ENCODE measurements around the gene WFIKKN1. TPM values are rescaled to one million over a fixed set of nuclear protein-coding genes. Genes with fewer than 3 reads are reported as not detected.
A peak's percentile ranks its signal among the peaks of the same experiment; 100 is the strongest.

The WFIKKN1 gene
- total RNA-seq, 1 experiment from 2014 or later = 0.47 TPM

DNA sequence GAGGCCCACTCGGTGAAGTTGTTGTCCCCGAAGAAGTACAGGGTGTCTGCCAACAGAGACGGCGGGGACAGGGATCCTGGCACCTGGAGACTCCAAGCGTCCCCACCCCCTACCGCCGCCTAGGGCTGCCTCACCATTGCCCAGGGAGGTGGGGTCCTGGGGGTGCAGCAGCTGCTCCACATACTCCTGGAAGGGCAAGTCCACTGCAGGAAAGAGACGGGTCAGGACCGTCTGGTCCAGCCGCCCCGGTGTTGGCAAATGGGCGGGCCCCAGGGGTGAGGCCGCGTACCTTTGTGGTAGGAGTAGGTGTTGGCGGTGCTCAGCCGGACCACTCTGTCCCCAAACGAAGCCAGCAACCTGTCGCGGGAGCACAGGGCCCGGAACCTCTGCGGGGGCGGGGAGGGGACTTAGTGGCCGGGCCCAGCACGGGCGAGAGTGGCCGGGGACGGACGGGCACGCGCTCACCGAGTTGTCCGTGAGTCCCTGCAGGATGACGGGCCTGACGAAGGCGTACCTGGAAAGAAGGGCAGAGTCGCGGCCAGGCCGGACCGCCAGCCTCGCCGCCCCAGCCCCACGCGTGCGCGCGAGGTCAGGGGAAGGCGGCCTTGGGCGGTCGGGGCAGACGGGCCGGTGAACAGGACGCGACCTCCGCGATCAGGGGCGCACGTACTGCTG is 52.7 kb downstream of the WFIKKN1 start:
- no peaks in the 10 kb centered on the region for H4K20me1 ChIP-seq (ENCODE audit: insufficient read depth)
- peak overlapping the region; percentile 98 for H3K27ac ChIP-seq (ENCODE audit: low read depth, low read length)
- peaks cover 13 to 55% of the 10 kb centered on the region in 2 experiments for H3K4me1 ChIP-seq (ENCODE audit: control insufficient read depth in 1 of 2, insufficient read depth in 2 of 2, low read length in 2 of 2)
- peaks cover 41% of the 10 kb centered on the region for H3K79me2 ChIP-seq (ENCODE audit: insufficient read depth, low read length)
- H3K9ac ChIP-seq (ENCODE audit: low read length) = peak overlapping the region; percentile 92
- BruUV-seq (replicated peaks) = no TSS peak
- no peak for TF ChIP-seq SP1 (IDR thresholded peaks at IDR 0.05; ENCODE audit: low read depth)
- no peak for TF ChIP-seq TCF7L2 (IDR thresholded peaks at IDR 0.05; ENCODE audit: borderline replicate concordance, extremely low read depth, insufficient read depth, insufficient read length)
- TF ChIP-seq ELF1 (IDR thresholded peaks at IDR 0.05; ENCODE audit: borderline replicate concordance, low read depth) = no peak
- H3K36me3 ChIP-seq (ENCODE audit: control insufficient read depth in 1 of 2, insufficient read depth in 2 of 2, low read length in 2 of 2) = peaks cover 0 to 33% of the 10 kb centered on the region in 2 experiments; a peak in 2 of 4 replicates
- H3K27me3 ChIP-seq (ENCODE audit: insufficient read depth, low read length) = no peaks in the 10 kb centered on the region
- peak; percentile 18 for ATAC-seq
- CTCF ChIA-PET = interaction anchor here (1.2 kb wide), 1 partner anchor 32 kb away, joined by 3 read pairs; no protein-coding TSS in a partner anchor
- POLR2A ChIA-PET = interaction anchor here (0.7 kb wide), 1 partner anchor 12 kb away, joined by 3 read pairs; no protein-coding TSS in a partner anchor
- H3K4me2 ChIP-seq (ENCODE audit: low read length) = peak overlapping the region; percentile 97
- H3K4me3 ChIP-seq (replicated peaks in 1 of 2; ENCODE audit: low read depth in 1 of 2, low read length in 2 of 2) = peak overlapping the region; percentile 71 to 90
- no peak for DNase-seq (ENCODE audit: low read depth, low spot score)
- RAD21 ChIA-PET (ENCODE audit: low non-redundant PET in 1 of 2, low total read pairs in 2 of 2, uncharacterized antibody in 2 of 2, unreplicated experiment in 2 of 2) = no interaction called here
- intact Hi-C loops (cut with micrococcal nuclease) = no loop called here
- no peaks in the 10 kb centered on the region for H3K9me2 ChIP-seq (ENCODE audit: insufficient read depth)
- no peak overlapping the region for H2AFZ ChIP-seq (ENCODE audit: low read depth, low read length, poor library complexity, severe bottlenecking)
- no peaks in the 10 kb centered on the region for H3K9me3 ChIP-seq (ENCODE audit: control insufficient read depth in 1 of 2, insufficient read depth in 1 of 2, low read depth in 1 of 2, low read length in 2 of 2)

Other genes starting within 250 kb of the WFIKKN1 start
- 35.4 TPM for gene PGAP6, start 249.0 kb upstream of the WFIKKN1 start, total RNA-seq (2021; ENCODE audit: unreplicated experiment)
- gene NME4, start 233.8 kb upstream of the WFIKKN1 start, total RNA-seq (2021; ENCODE audit: unreplicated experiment) = 68.2 TPM
- 17.1 TPM for gene DECR2, start 229.1 kb upstream of the WFIKKN1 start, total RNA-seq (2021; ENCODE audit: unreplicated experiment)
- gene RAB11FIP3, start 205.3 kb upstream of the WFIKKN1 start, total RNA-seq (2021; ENCODE audit: unreplicated experiment) = 12.8 TPM
- gene CAPN15, start 103.3 kb upstream of the WFIKKN1 start, total RNA-seq (2021; ENCODE audit: unreplicated experiment) = 39.0 TPM
- gene PRR35, start 70.6 kb upstream of the WFIKKN1 start, total RNA-seq (2021; ENCODE audit: unreplicated experiment) = not detected
- 0.22 TPM for gene NHLRC4, start 64.0 kb upstream of the WFIKKN1 start, total RNA-seq (2021; ENCODE audit: unreplicated experiment)
- gene PIGQ, start 61.0 kb upstream of the WFIKKN1 start, total RNA-seq (2021; ENCODE audit: unreplicated experiment) = 21.0 TPM
- 14.1 TPM for gene RAB40C, start 40.9 kb upstream of the WFIKKN1 start, total RNA-seq (2021; ENCODE audit: unreplicated experiment)
- gene METTL26, start 5.3 kb downstream of the WFIKKN1 start, total RNA-seq (2021; ENCODE audit: unreplicated experiment) = 85.7 TPM
- 34.9 TPM for gene MCRIP2, start 10.8 kb downstream of the WFIKKN1 start, total RNA-seq (2021; ENCODE audit: unreplicated experiment)
- 73.7 TPM for gene WDR90, start 18.4 kb downstream of the WFIKKN1 start, total RNA-seq (2021; ENCODE audit: unreplicated experiment)
- 98.5 TPM for gene RHOT2, start 37.1 kb downstream of the WFIKKN1 start, total RNA-seq (2021; ENCODE audit: unreplicated experiment)
- gene RHBDL1, start 44.7 kb downstream of the WFIKKN1 start, total RNA-seq (2021; ENCODE audit: unreplicated experiment) = 12.7 TPM
- 111 TPM for gene STUB1, start 49.4 kb downstream of the WFIKKN1 start, total RNA-seq (2021; ENCODE audit: unreplicated experiment)
- 121 TPM for gene JMJD8, start 53.3 kb downstream of the WFIKKN1 start, total RNA-seq (2021; ENCODE audit: unreplicated experiment)
- 15.5 TPM for gene WDR24, start 59.4 kb downstream of the WFIKKN1 start, total RNA-seq (2021; ENCODE audit: unreplicated experiment)
- gene FBXL16, start 74.8 kb downstream of the WFIKKN1 start, total RNA-seq (2021; ENCODE audit: unreplicated experiment) = 49.7 TPM
- gene METRN, start 84.1 kb downstream of the WFIKKN1 start, total RNA-seq (2021; ENCODE audit: unreplicated experiment) = 193 TPM
- 65.4 TPM for gene ANTKMT, start 90.2 kb downstream of the WFIKKN1 start, total RNA-seq (2021; ENCODE audit: unreplicated experiment)
- gene CCDC78, start 95.5 kb downstream of the WFIKKN1 start, total RNA-seq (2021; ENCODE audit: unreplicated experiment) = 22.9 TPM
- gene HAGHL, start 96.1 kb downstream of the WFIKKN1 start, total RNA-seq (2021; ENCODE audit: unreplicated experiment) = 74.8 TPM
- 32.8 TPM for gene CIAO3, start 110.0 kb downstream of the WFIKKN1 start, total RNA-seq (2021; ENCODE audit: unreplicated experiment)
- gene MSLN, start 129.7 kb downstream of the WFIKKN1 start, total RNA-seq (2021; ENCODE audit: unreplicated experiment) = 40.9 TPM
- 59.9 TPM for gene RPUSD1, start 157.4 kb downstream of the WFIKKN1 start, total RNA-seq (2021; ENCODE audit: unreplicated experiment)
- 145 TPM for gene CHTF18, start 157.6 kb downstream of the WFIKKN1 start, total RNA-seq (2021; ENCODE audit: unreplicated experiment)
- not detected for gene GNG13, start 169.7 kb downstream of the WFIKKN1 start, total RNA-seq (2021; ENCODE audit: unreplicated experiment)